Measurements from ENCODE around the gene GIPR. TPM values are rescaled to one million over a fixed set of nuclear protein-coding genes. Genes with fewer than 3 reads are reported as not detected.

The GIPR gene
- total and polyA plus RNA-seq, 8 donors: 1.9 to 44.9 (median 6.8) TPM

DNA sequence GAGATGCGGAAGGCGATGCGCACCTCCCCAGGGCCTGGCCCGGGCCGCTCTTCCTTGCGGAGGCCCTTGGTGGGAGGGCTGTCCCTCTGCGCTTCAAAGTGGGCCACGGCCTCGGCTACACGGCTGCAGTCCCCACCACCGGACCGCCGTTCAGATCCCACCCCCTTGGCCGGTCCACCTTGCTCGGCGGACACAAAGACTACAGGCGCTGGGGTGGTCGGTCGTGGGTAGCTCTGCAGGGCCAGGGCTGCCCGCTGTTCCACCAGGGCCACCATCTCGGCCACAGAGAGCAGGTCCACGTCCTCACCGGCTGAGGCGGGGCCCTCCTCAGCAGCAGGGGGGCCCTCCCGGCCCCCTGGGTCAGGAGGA, 44.7 kb downstream of the GIPR start:
- intact Hi-C loops (cut with DNase I; ENCODE audit: low total_unique reads): no loop called here

DNA sequence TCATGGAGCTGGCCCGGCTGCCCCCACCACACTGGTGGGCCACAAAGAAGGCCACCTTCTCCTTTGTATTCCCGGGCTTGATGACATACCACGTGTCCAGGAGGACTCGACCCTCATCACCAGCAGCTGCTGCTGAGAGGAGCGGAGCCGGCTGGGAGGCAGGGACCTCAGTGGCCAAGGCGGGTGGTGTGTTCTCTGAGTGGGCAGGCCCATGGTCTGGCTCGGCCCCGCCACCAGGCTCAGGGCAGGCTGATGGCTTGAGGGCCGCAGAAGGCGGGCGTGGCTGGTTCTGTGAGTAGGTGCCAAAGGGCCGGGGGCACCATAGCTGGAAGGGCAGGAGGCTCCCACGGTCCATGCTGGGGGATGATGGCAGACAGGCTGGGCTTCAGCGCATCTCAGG, 45.1 kb downstream of the GIPR start:
- intact Hi-C loops (cut with DNase I; ENCODE audit: low total_unique reads): no loop called here
- TF ChIP-seq POLR2A (IDR thresholded peaks at IDR 0.05) (no peak), POLR2AphosphoS5 (IDR thresholded peaks at IDR 0.05) (no peak), EP300 (IDR thresholded peaks at IDR 0.05) (no peak)
- TF ChIP-seq, protein P1, sequence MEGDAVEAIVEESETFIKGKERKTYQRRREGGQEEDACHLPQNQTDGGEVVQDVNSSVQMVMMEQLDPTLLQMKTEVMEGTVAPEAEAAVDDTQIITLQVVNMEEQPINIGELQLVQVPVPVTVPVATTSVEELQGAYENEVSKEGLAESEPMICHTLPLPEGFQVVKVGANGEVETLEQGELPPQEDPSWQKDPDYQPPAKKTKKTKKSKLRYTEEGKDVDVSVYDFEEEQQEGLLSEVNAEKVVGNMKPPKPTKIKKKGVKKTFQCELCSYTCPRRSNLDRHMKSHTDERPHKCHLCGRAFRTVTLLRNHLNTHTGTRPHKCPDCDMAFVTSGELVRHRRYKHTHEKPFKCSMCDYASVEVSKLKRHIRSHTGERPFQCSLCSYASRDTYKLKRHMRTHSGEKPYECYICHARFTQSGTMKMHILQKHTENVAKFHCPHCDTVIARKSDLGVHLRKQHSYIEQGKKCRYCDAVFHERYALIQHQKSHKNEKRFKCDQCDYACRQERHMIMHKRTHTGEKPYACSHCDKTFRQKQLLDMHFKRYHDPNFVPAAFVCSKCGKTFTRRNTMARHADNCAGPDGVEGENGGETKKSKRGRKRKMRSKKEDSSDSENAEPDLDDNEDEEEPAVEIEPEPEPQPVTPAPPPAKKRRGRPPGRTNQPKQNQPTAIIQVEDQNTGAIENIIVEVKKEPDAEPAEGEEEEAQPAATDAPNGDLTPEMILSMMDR (IDR thresholded peaks at IDR 0.05): no peak
- no peak overlapping the region for H3K27ac ChIP-seq
- no peak for DNase-seq
- no peaks in the 10 kb centered on the region for H3K9me3 ChIP-seq
- no peaks in the 10 kb centered on the region for H3K27me3 ChIP-seq
- no peak overlapping the region for H3K4me3 ChIP-seq
- H3K36me3 ChIP-seq: peaks cover 22 to 35% (median 30%) of the 10 kb centered on the region in 4 donors
- H3K4me1 ChIP-seq: peaks cover 14 to 36% (median 17%) of the 10 kb centered on the region in 4 donors
- 82 to 87% (median 86%) methylated on average over 6 to 15 of the region's 15 CpGs for WGBS, 5 donors

More for the DNA sequence above, 44.7 kb downstream of the GIPR start:
- Histone ChIP-seq H3K27ac (no peak overlapping the region), H3K27me3 (no peaks in the 10 kb centered on the region), H3K4me3 (no peak overlapping the region), H3K9me3 (no peaks in the 10 kb centered on the region), H3K36me3 (peaks cover 22 to 36% (median 30%) of the 10 kb centered on the region in 4 donors), H3K4me1 (peaks cover 11 to 31% (median 13%) of the 10 kb centered on the region in 4 donors)
- TF ChIP-seq, protein P1 (IDR thresholded peaks at IDR 0.05): no peak
- TF ChIP-seq POLR2AphosphoS5 (IDR thresholded peaks at IDR 0.05): no peak
- no peak for TF ChIP-seq POLR2A (IDR thresholded peaks at IDR 0.05)
- WGBS, 5 donors: 93 to 99% (median 95%) methylated on average over 22 to 25 of the region's 25 CpGs; no CpG with 5 or more reads in 1 of the 5 donors
- DNase-seq: no peak

DNA sequence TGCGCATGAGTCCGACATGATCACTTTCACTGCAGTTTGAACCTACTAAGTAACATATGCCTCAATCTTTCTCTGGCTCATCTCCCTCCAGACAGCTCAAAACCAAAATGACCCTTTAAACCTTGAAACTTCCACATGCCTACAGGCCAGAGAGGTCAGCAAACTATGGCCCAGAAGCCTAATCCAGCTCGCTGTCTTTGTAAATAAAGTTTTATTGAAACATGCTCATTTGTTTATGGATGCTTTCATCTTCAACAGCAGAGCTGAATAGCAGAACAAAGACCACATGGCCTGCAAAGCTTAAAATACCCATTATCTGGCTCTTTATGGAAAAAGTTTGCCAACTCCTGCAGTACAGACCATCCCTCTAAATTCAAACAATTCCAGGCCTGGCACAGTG, 47.1 kb downstream of the GIPR start:
- WGBS, 5 donors: 83 to 93% (median 93%) methylated on average over 3 of the region's 3 CpGs
- no peak overlapping the region for H3K27ac ChIP-seq
- no peak for DNase-seq
- H3K36me3 ChIP-seq: peaks cover 22 to 39% (median 34%) of the 10 kb centered on the region in 4 donors
- no peaks in the 10 kb centered on the region for H3K27me3 ChIP-seq
- H3K4me1 ChIP-seq: peaks cover 18 to 41% (median 24%) of the 10 kb centered on the region in 4 donors
- no peak overlapping the region for H3K4me3 ChIP-seq
- no peaks in the 10 kb centered on the region for H3K9me3 ChIP-seq
- intact Hi-C loops (cut with DNase I; ENCODE audit: low total_unique reads): no loop called here
- TF ChIP-seq POLR2AphosphoS5 (IDR thresholded peaks at IDR 0.05) (no peak), POLR2A (IDR thresholded peaks at IDR 0.05) (no peak), EP300 (IDR thresholded peaks at IDR 0.05) (no peak)
- TF ChIP-seq, protein P1 (IDR thresholded peaks at IDR 0.05): no peak

DNA sequence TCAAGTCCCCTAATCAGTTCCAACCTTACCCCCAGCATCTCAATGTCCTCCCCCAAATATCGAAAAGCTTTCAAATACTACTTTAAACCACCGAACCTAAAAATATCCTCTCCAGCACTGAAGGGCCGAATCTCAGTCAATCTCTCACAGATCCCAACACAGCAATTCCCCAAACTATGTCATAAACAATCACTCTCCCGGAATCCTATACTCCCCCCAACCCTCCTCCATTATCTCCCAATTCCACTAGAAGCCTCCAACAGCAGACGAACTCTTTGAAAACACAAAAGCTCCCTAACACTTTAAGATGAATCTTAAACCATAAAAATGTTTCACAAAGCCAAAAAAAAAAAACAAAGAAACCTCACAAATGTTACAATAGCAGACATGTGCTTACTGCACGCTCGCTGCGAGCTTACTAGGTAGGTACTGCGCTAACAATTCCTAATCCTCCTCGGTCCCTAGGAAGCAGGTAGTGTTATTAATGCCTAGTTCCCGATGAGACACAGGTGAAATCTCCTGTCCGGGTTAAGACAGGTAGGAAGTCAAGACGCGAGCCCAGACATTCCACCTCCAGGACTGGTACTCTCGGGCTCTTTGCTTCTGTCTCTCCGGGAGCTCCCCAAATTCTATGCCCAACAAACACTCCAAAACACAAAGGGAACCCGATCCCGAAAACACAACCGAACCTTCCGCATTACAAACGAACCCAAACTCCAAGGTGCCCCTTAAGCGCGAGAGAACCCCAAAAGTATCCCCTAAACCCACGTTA, 48.5 kb downstream of the GIPR start:
- 1 to 2% (median 2%) methylated on average over 24 of the region's 24 CpGs for WGBS, 5 donors
- Histone ChIP-seq H3K36me3 (peaks cover 15 to 36% (median 25%) of the 10 kb centered on the region in 4 donors), H3K4me1 (peaks cover 13 to 39% (median 24%) of the 10 kb centered on the region in 4 donors), H3K4me3 (peak overlapping the region; percentile 63 to 73 (median 68)), H3K27ac (peak overlapping the region; percentile 62 to 95 (median 93)), H3K27me3 (no peaks in the 10 kb centered on the region), H3K9me3 (no peaks in the 10 kb centered on the region)
- TF ChIP-seq, protein P1 (IDR thresholded peaks at IDR 0.05): no peak
- TF ChIP-seq EP300 (IDR thresholded peaks at IDR 0.05): no peak
- no peak for TF ChIP-seq POLR2AphosphoS5 (IDR thresholded peaks at IDR 0.05)
- no peak for TF ChIP-seq POLR2A (IDR thresholded peaks at IDR 0.05)
- DNase-seq: peak in 1 of 2 donors; percentile 64
- intact Hi-C loops (cut with DNase I; ENCODE audit: low total_unique reads): no loop called here
